Neutrophil (primary cell): Measurements from ENCODE around the gene LRIT2.

Source experiments
- H3K27ac ChIP-seq: fragments of 200-600 bp; sonication (generic); 2 replicates; pipeline ENCODE4 v1.5.1; 2016; ENCODE audit warnings: mild to moderate bottlenecking, moderate library complexity
- H3K27me3 ChIP-seq: fragments of 200-600 bp; sonication (generic); 2 replicates; pipeline ENCODE4 v1.6.0; 2016; ENCODE audit warnings: mild to moderate bottlenecking
- H3K36me3 ChIP-seq: fragments of 200-600 bp; sonication (generic); 2 replicates; pipeline ENCODE4 v1.5.1; 2017
- H3K4me1 ChIP-seq, 2 experiments: fragments of 200-600 bp in 1 of 2; sonication (generic) in 1 of 2; 1 replicate in 1 of 2; 2 replicates in 1 of 2; pipeline versions ENCODE4 v1.5.1 to v1.6.1; 2013 to 2016; ENCODE audit warnings: low read depth in 1 of 2, low read length in 1 of 2, mild to moderate bottlenecking in 1 of 2, moderate library complexity in 1 of 2; ENCODE audit not compliant: control insufficient read depth in 1 of 2, insufficient read depth in 1 of 2
- H3K4me3 ChIP-seq, 2 experiments: fragments of 200-600 bp in 1 of 2; sonication (generic) in 1 of 2; 1 replicate in 1 of 2; 2 replicates in 1 of 2; pipeline ENCODE4 v1.5.1; 2013 to 2016; ENCODE audit warnings: low read depth in 1 of 2, low read length in 1 of 2, mild to moderate bottlenecking in 1 of 2, moderate library complexity in 1 of 2
- H3K9me3 ChIP-seq: fragments of 200-600 bp; sonication (generic); 2 replicates; pipeline ENCODE4 v1.5.1; 2016
- TF ChIP-seq, protein P1 (sequence below): fragments of 200-600 bp; sonication (generic); IDR thresholded peaks from 2 replicates; pipeline ENCODE4 v1.5.1; 2016; ENCODE audit warnings: antibody characterized with exemption

Gene LRIT2

DNA sequence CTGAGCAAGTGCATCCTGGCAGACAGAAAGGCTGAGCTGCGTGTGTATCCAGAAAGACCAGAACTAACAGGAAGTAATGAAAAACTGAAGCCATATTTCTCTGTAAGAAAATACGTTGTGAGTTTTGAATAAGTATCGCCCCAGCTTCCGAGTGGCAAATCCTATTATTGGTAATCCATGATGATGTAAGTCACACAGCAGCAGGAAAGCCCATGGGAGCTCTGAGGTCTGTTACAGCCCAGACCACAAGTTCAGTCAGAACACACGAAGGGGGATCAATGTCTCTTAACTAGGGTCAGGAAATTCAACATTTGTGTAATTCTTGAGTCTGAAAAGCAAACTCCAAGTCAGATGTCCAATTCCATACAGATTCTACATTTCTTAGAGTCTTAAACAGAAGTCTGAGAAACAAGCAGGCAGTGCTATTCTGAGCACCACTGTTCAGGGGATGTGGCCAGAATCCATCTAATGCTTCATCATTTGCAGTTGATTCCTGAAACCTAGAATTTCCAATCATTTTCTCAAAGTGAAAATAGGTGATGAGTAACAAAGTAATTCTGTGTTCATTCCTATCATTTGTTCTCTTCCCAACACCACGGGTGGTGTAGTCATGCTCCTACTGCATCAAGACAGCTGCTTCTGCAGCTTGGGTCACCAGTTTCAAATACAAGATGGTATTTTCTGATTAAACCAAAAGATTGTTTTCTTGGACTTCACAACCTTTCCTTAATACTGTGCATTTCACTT, at the start of gene LRIT2:
TSS of gene LRIT2 (minus strand) at position 118 of the 747 bp plus-strand sequence. CDS start at position 94, 24 bp downstream.
- peaks cover 23% of the 10 kb centered on the region for H3K27me3 ChIP-seq
- H3K36me3 ChIP-seq: no peaks in the 10 kb centered on the region
- no peak within 1 kb of the TSS for H3K4me3 ChIP-seq
- H3K4me1 ChIP-seq: no peaks in the 10 kb centered on the region
- H3K27ac ChIP-seq: no peak within 1 kb of the TSS
- TF ChIP-seq, protein P1, sequence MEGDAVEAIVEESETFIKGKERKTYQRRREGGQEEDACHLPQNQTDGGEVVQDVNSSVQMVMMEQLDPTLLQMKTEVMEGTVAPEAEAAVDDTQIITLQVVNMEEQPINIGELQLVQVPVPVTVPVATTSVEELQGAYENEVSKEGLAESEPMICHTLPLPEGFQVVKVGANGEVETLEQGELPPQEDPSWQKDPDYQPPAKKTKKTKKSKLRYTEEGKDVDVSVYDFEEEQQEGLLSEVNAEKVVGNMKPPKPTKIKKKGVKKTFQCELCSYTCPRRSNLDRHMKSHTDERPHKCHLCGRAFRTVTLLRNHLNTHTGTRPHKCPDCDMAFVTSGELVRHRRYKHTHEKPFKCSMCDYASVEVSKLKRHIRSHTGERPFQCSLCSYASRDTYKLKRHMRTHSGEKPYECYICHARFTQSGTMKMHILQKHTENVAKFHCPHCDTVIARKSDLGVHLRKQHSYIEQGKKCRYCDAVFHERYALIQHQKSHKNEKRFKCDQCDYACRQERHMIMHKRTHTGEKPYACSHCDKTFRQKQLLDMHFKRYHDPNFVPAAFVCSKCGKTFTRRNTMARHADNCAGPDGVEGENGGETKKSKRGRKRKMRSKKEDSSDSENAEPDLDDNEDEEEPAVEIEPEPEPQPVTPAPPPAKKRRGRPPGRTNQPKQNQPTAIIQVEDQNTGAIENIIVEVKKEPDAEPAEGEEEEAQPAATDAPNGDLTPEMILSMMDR: no peak
- H3K9me3 ChIP-seq: no peaks in the 10 kb centered on the region

- TF ChIP-seq, protein P1: no peak
- Histone ChIP-seq H3K4me1 (no peaks in the 10 kb centered on the region), H3K27ac (no peak overlapping the region), H3K9me3 (no peaks in the 10 kb centered on the region), H3K36me3 (no peaks in the 10 kb centered on the region), H3K27me3 (peaks cover 6% of the 10 kb centered on the region), H3K4me3 (no peak overlapping the region)
These were observed 45.4 kb upstream of the LRIT2 start for GRCh38 chr10:84270708-84271107.

DNA sequence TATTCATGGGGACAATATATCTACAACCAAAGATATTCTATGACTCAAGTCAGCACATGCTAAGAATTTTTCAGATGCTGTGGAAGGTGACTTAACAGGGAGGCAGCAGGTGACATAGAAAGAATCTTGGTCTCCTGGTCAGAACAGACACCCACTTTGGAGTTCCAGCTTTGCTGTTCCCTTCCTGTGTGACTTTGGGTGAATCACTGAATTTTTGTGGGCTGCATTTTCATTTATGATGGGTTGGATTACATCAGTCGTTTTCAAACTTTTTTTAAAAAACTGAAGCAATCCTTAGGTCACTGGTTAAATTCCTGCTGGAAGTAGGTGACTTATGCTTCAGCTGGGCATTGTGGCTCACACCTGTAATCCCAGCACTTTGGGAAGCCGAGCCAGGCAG, 44.4 kb upstream of the LRIT2 start:
- H3K9me3 ChIP-seq: no peaks in the 10 kb centered on the region
- no peak overlapping the region for H3K27ac ChIP-seq
- TF ChIP-seq, protein P1: no peak

DNA sequence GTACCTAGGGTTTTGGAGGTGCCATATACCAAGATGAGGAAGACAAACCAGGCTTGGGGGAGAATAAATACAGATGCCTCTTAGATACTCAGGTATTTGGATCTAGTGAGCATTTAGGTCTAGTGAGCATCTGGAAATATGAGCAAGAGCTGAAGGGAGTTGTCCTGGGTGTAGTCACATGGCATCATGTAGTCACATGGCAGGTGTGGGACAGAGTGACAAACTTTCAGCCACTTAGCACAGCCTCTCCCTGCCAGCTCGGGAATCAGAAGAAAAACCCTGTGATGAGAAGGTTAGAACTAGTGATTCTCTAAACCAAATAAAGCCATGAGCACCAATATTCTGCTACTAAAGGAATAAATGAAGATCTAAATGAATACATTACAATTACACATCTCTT, 43.8 kb upstream of the LRIT2 start:
- H3K36me3 ChIP-seq: no peaks in the 10 kb centered on the region
- H3K4me3 ChIP-seq: no peak overlapping the region
- no peaks in the 10 kb centered on the region for H3K4me1 ChIP-seq
- no peaks in the 10 kb centered on the region for H3K9me3 ChIP-seq
- peaks cover 18% of the 10 kb centered on the region for H3K27me3 ChIP-seq
- TF ChIP-seq, protein P1: no peak
- no peak overlapping the region for H3K27ac ChIP-seq

More for the DNA sequence above, 44.4 kb upstream of the LRIT2 start:
- Histone ChIP-seq H3K36me3 (no peaks in the 10 kb centered on the region), H3K4me1 (no peaks in the 10 kb centered on the region), H3K27me3 (peaks cover 13% of the 10 kb centered on the region), H3K4me3 (no peak overlapping the region)

- TF ChIP-seq, protein P1: no peak
- Histone ChIP-seq H3K27ac (no peak overlapping the region), H3K4me1 (no peaks in the 10 kb centered on the region), H3K27me3 (peaks cover 26% of the 10 kb centered on the region), H3K4me3 (no peak overlapping the region), H3K36me3 (no peaks in the 10 kb centered on the region), H3K9me3 (no peaks in the 10 kb centered on the region)
These were observed 42.3 kb upstream of the LRIT2 start for GRCh38 chr10:84267503-84268126.
